ENCODE data around the gene SNX8.

Gene SNX8

GRCh38 chr7:2224491-2224928, 89.7 kb downstream of the SNX8 start:
- H3K27ac ChIP-seq (ENCODE audit: low read length): no peak overlapping the region
- H3K27me3 ChIP-seq (ENCODE audit: insufficient read depth, low read length): no peaks in the 10 kb centered on the region
- no peak overlapping the region for H3K9ac ChIP-seq (ENCODE audit: low read depth, low read length)
- no peak overlapping the region for H3K4me3 ChIP-seq (ENCODE audit: low read length)
- no peaks in the 10 kb centered on the region for H3K4me1 ChIP-seq (ENCODE audit: insufficient read depth, low read length)
- peaks cover 86% of the 10 kb centered on the region for H3K36me3 ChIP-seq (ENCODE audit: insufficient read depth, low read depth, low read length)
- no peaks in the 10 kb centered on the region for H3K9me3 ChIP-seq (ENCODE audit: insufficient read depth, low read depth, low read length)

GRCh38 chr7:2223321-2223720, 90.9 kb downstream of the SNX8 start:
- Histone ChIP-seq H3K9ac (ENCODE audit: low read depth, low read length) (no peak overlapping the region), H3K9me3 (ENCODE audit: insufficient read depth, low read depth, low read length) (no peaks in the 10 kb centered on the region), H3K27ac (ENCODE audit: low read length) (no peak overlapping the region), H3K4me3 (ENCODE audit: low read length) (no peak overlapping the region), H3K36me3 (ENCODE audit: insufficient read depth, low read depth, low read length) (peaks cover 84% of the 10 kb centered on the region), H3K27me3 (ENCODE audit: insufficient read depth, low read length) (no peaks in the 10 kb centered on the region), H3K4me1 (ENCODE audit: insufficient read depth, low read length) (no peaks in the 10 kb centered on the region)

GRCh38 chr7:2222516-2222915, 91.7 kb downstream of the SNX8 start:
- Histone ChIP-seq H3K9ac (ENCODE audit: low read depth, low read length) (no peak overlapping the region), H3K4me3 (ENCODE audit: low read length) (no peak overlapping the region), H3K36me3 (ENCODE audit: insufficient read depth, low read depth, low read length) (peaks cover 82% of the 10 kb centered on the region), H3K4me1 (ENCODE audit: insufficient read depth, low read length) (no peaks in the 10 kb centered on the region), H3K27ac (ENCODE audit: low read length) (no peak overlapping the region), H3K27me3 (ENCODE audit: insufficient read depth, low read length) (no peaks in the 10 kb centered on the region), H3K9me3 (ENCODE audit: insufficient read depth, low read depth, low read length) (no peaks in the 10 kb centered on the region)

- no peak overlapping the region for H3K4me3 ChIP-seq (ENCODE audit: low read length)
- no peak overlapping the region for H3K9ac ChIP-seq (ENCODE audit: low read depth, low read length)
- no peaks in the 10 kb centered on the region for H3K9me3 ChIP-seq (ENCODE audit: insufficient read depth, low read depth, low read length)
- H3K27me3 ChIP-seq (ENCODE audit: insufficient read depth, low read length): no peaks in the 10 kb centered on the region
- no peaks in the 10 kb centered on the region for H3K4me1 ChIP-seq (ENCODE audit: insufficient read depth, low read length)
- no peak overlapping the region for H3K27ac ChIP-seq (ENCODE audit: low read length)
- peaks cover 83% of the 10 kb centered on the region for H3K36me3 ChIP-seq (ENCODE audit: insufficient read depth, low read depth, low read length)
Observed at GRCh38 chr7:2220954-2221353, 93.3 kb downstream of the SNX8 start.

GRCh38 chr7:2220506-2220905, 93.7 kb downstream of the SNX8 start:
- Histone ChIP-seq H3K27ac (ENCODE audit: low read length) (no peak overlapping the region), H3K36me3 (ENCODE audit: insufficient read depth, low read depth, low read length) (peaks cover 83% of the 10 kb centered on the region), H3K4me1 (ENCODE audit: insufficient read depth, low read length) (no peaks in the 10 kb centered on the region), H3K9ac (ENCODE audit: low read depth, low read length) (no peak overlapping the region), H3K4me3 (ENCODE audit: low read length) (no peak overlapping the region), H3K27me3 (ENCODE audit: insufficient read depth, low read length) (no peaks in the 10 kb centered on the region), H3K9me3 (ENCODE audit: insufficient read depth, low read depth, low read length) (no peaks in the 10 kb centered on the region)

- Histone ChIP-seq H3K36me3 (ENCODE audit: insufficient read depth, low read depth, low read length) (peaks cover 82% of the 10 kb centered on the region), H3K4me3 (ENCODE audit: low read length) (no peak overlapping the region)
Observed at GRCh38 chr7:2220030-2220429, 94.2 kb downstream of the SNX8 start.

GRCh38 chr7:2219606-2220005, 94.6 kb downstream of the SNX8 start:
- Histone ChIP-seq H3K9ac (ENCODE audit: low read depth, low read length) (no peak overlapping the region), H3K36me3 (ENCODE audit: insufficient read depth, low read depth, low read length) (peaks cover 80% of the 10 kb centered on the region), H3K4me1 (ENCODE audit: insufficient read depth, low read length) (no peaks in the 10 kb centered on the region), H3K27ac (ENCODE audit: low read length) (no peak overlapping the region), H3K4me3 (ENCODE audit: low read length) (no peak overlapping the region), H3K9me3 (ENCODE audit: insufficient read depth, low read depth, low read length) (no peaks in the 10 kb centered on the region), H3K27me3 (ENCODE audit: insufficient read depth, low read length) (no peaks in the 10 kb centered on the region)

More at GRCh38 chr7:2220030-2220429, 94.2 kb downstream of the SNX8 start:
- no peaks in the 10 kb centered on the region for H3K9me3 ChIP-seq (ENCODE audit: insufficient read depth, low read depth, low read length)
- H3K27me3 ChIP-seq (ENCODE audit: insufficient read depth, low read length): no peaks in the 10 kb centered on the region
- H3K9ac ChIP-seq (ENCODE audit: low read depth, low read length): no peak overlapping the region
- H3K27ac ChIP-seq (ENCODE audit: low read length): no peak overlapping the region
- H3K4me1 ChIP-seq (ENCODE audit: insufficient read depth, low read length): no peaks in the 10 kb centered on the region

- H3K27me3 ChIP-seq (ENCODE audit: insufficient read depth, low read length): no peaks in the 10 kb centered on the region
- H3K4me3 ChIP-seq (ENCODE audit: low read length): no peak overlapping the region
Observed at GRCh38 chr7:2219136-2219535, 95.1 kb downstream of the SNX8 start.

GRCh38 chr7:2218444-2218785, 95.8 kb downstream of the SNX8 start:
- Histone ChIP-seq H3K27me3 (ENCODE audit: insufficient read depth, low read length) (no peaks in the 10 kb centered on the region), H3K4me1 (ENCODE audit: insufficient read depth, low read length) (no peaks in the 10 kb centered on the region), H3K9me3 (ENCODE audit: insufficient read depth, low read depth, low read length) (no peaks in the 10 kb centered on the region), H3K36me3 (ENCODE audit: insufficient read depth, low read depth, low read length) (peaks cover 81% of the 10 kb centered on the region), H3K27ac (ENCODE audit: low read length) (no peak overlapping the region), H3K4me3 (ENCODE audit: low read length) (no peak overlapping the region), H3K9ac (ENCODE audit: low read depth, low read length) (no peak overlapping the region)

More at GRCh38 chr7:2219136-2219535, 95.1 kb downstream of the SNX8 start:
- H3K27ac ChIP-seq (ENCODE audit: low read length): no peak overlapping the region
- H3K9me3 ChIP-seq (ENCODE audit: insufficient read depth, low read depth, low read length): no peaks in the 10 kb centered on the region
- H3K9ac ChIP-seq (ENCODE audit: low read depth, low read length): no peak overlapping the region
- H3K36me3 ChIP-seq (ENCODE audit: insufficient read depth, low read depth, low read length): peaks cover 81% of the 10 kb centered on the region
- H3K4me1 ChIP-seq (ENCODE audit: insufficient read depth, low read length): no peaks in the 10 kb centered on the region

GRCh38 chr7:2217716-2218443, 96.4 kb downstream of the SNX8 start:
- H3K4me1 ChIP-seq (ENCODE audit: insufficient read depth, low read length): no peaks in the 10 kb centered on the region
- H3K27me3 ChIP-seq (ENCODE audit: insufficient read depth, low read length): no peaks in the 10 kb centered on the region
- H3K9ac ChIP-seq (ENCODE audit: low read depth, low read length): no peak overlapping the region
- peaks cover 81% of the 10 kb centered on the region for H3K36me3 ChIP-seq (ENCODE audit: insufficient read depth, low read depth, low read length)
- no peak overlapping the region for H3K27ac ChIP-seq (ENCODE audit: low read length)
- no peak overlapping the region for H3K4me3 ChIP-seq (ENCODE audit: low read length)
- H3K9me3 ChIP-seq (ENCODE audit: insufficient read depth, low read depth, low read length): no peaks in the 10 kb centered on the region

GRCh38 chr7:2217206-2217605, 97.0 kb downstream of the SNX8 start:
- no peak overlapping the region for H3K4me3 ChIP-seq (ENCODE audit: low read length)
- no peaks in the 10 kb centered on the region for H3K9me3 ChIP-seq (ENCODE audit: insufficient read depth, low read depth, low read length)
- no peak overlapping the region for H3K27ac ChIP-seq (ENCODE audit: low read length)
- no peak overlapping the region for H3K9ac ChIP-seq (ENCODE audit: low read depth, low read length)
- no peaks in the 10 kb centered on the region for H3K4me1 ChIP-seq (ENCODE audit: insufficient read depth, low read length)
- no peaks in the 10 kb centered on the region for H3K27me3 ChIP-seq (ENCODE audit: insufficient read depth, low read length)
- peaks cover 81% of the 10 kb centered on the region for H3K36me3 ChIP-seq (ENCODE audit: insufficient read depth, low read depth, low read length)

- H3K36me3 ChIP-seq (ENCODE audit: insufficient read depth, low read depth, low read length): peaks cover 84% of the 10 kb centered on the region
- no peak overlapping the region for H3K27ac ChIP-seq (ENCODE audit: low read length)
- no peaks in the 10 kb centered on the region for H3K27me3 ChIP-seq (ENCODE audit: insufficient read depth, low read length)
- H3K9ac ChIP-seq (ENCODE audit: low read depth, low read length): no peak overlapping the region
- no peaks in the 10 kb centered on the region for H3K9me3 ChIP-seq (ENCODE audit: insufficient read depth, low read depth, low read length)
- no peaks in the 10 kb centered on the region for H3K4me1 ChIP-seq (ENCODE audit: insufficient read depth, low read length)
- no peak overlapping the region for H3K4me3 ChIP-seq (ENCODE audit: low read length)
Observed at GRCh38 chr7:2215851-2216250, 98.4 kb downstream of the SNX8 start.
